Neuronal stem cell (in vitro differentiated cells): ENCODE results near the gene GORASP2.

Experiments
- DNase-seq: peaks from one replicate; pipeline ENCODE4 v3.0.0-alpha.2; 2013; ENCODE audit warnings: low spot score
- H2AFZ ChIP-seq: one replicate; pipeline ENCODE4 v1.6.1; 2013; ENCODE audit warnings: mild to moderate bottlenecking, low read length, inconsistent platforms
- H2AK5ac ChIP-seq: 2 replicates; pipeline ENCODE4 v1.6.1; 2013; ENCODE audit warnings: low read depth, mild to moderate bottlenecking, inconsistent platforms, low read length, moderate library complexity, mixed read lengths
- H2BK120ac ChIP-seq: 2 replicates; pipeline ENCODE4 v1.6.1; 2013; ENCODE audit warnings: low read depth, mild to moderate bottlenecking, inconsistent platforms, low read length, moderate library complexity, mixed read lengths
- H2BK12ac ChIP-seq: one replicate; pipeline ENCODE4 v1.6.1; 2013; ENCODE audit warnings: low read length, inconsistent platforms
- H2BK15ac ChIP-seq: 2 replicates; pipeline ENCODE4 v1.6.1; 2013; ENCODE audit warnings: mild to moderate bottlenecking, low read length, inconsistent platforms, mixed read lengths
- H2BK5ac ChIP-seq: one replicate; pipeline ENCODE4 v1.6.1; 2013; ENCODE audit warnings: inconsistent platforms, mild to moderate bottlenecking, low read length, moderate library complexity
- H3K14ac ChIP-seq: one replicate; pipeline ENCODE4 v1.6.1; 2013; ENCODE audit warnings: low read length, inconsistent platforms
- H3K18ac ChIP-seq: 2 replicates; pipeline ENCODE4 v1.6.1; 2013; ENCODE audit warnings: low read length, inconsistent platforms
- H3K23ac ChIP-seq: 2 replicates; pipeline ENCODE4 v1.6.1; 2013; ENCODE audit warnings: low read depth, mild to moderate bottlenecking, mixed read lengths, low read length, inconsistent platforms; ENCODE audit not compliant: poor library complexity
- H3K27ac ChIP-seq: replicated peaks from 3 replicates; pipeline ENCODE4 v1.5.1; 2013; ENCODE audit warnings: low read length, inconsistent platforms
- H3K27me3 ChIP-seq, 3 experiments: 2 replicates each; pipeline ENCODE4 v1.6.1; 2013; ENCODE audit warnings: low read length in 3 of 3, mild to moderate bottlenecking in 2 of 3, inconsistent platforms in 1 of 3, low read depth in 1 of 3, mixed read lengths in 1 of 3, moderate library complexity in 1 of 3; ENCODE audit not compliant: control insufficient read depth in 3 of 3, insufficient read depth in 3 of 3
- H3K36me3 ChIP-seq, 2 donors: replicated peaks in 1 of 2; 2 replicates each; pipeline ENCODE4 v1.6.1; 2013; ENCODE audit warnings: low read length in 2 of 2; ENCODE audit not compliant: control insufficient read depth in 2 of 2, insufficient read depth in 2 of 2
- H3K4ac ChIP-seq: 2 replicates; pipeline ENCODE4 v1.6.1; 2013; ENCODE audit warnings: inconsistent platforms, mild to moderate bottlenecking, low read length, moderate library complexity
- H3K4me1 ChIP-seq, 2 donors: 1 replicate in 1 of 2; 2 replicates in 1 of 2; pipeline ENCODE4 v1.6.1; 2013; ENCODE audit warnings: low read length in 2 of 2, low read depth in 1 of 2; ENCODE audit not compliant: control insufficient read depth in 2 of 2, insufficient read depth in 1 of 2
- H3K4me2 ChIP-seq: one replicate; pipeline ENCODE4 v1.6.1; 2013; ENCODE audit warnings: mild to moderate bottlenecking, low read length, inconsistent platforms; ENCODE audit not compliant: insufficient read depth, poor library complexity, severe bottlenecking
- H3K4me3 ChIP-seq, 2 donors: 2 replicates each; pipeline ENCODE4 v1.5.1; 2013; ENCODE audit warnings: low read length in 2 of 2, mild to moderate bottlenecking in 2 of 2, inconsistent platforms in 1 of 2, moderate library complexity in 1 of 2
- H3K79me1 ChIP-seq: one replicate; pipeline ENCODE4 v1.6.1; 2013; ENCODE audit warnings: low read depth, mild to moderate bottlenecking, inconsistent platforms, low read length, moderate library complexity
- H3K9ac ChIP-seq: one replicate; pipeline ENCODE4 v1.6.1; 2013; ENCODE audit warnings: mild to moderate bottlenecking, low read depth, low read length, inconsistent platforms; ENCODE audit not compliant: poor library complexity
- H3K9me3 ChIP-seq, 2 donors: replicated peaks in 1 of 2; 2 replicates each; pipeline versions ENCODE3 to v1.6.1; 2013; ENCODE audit warnings: low read length in 2 of 2, mild to moderate bottlenecking in 2 of 2, inconsistent platforms in 1 of 2, low read depth in 1 of 2, mixed read lengths in 1 of 2, moderate library complexity in 1 of 2; ENCODE audit not compliant: control insufficient read depth in 2 of 2, insufficient read depth in 1 of 2
- H4K8ac ChIP-seq: one replicate; pipeline ENCODE4 v1.6.1; 2013; ENCODE audit warnings: low read depth, mild to moderate bottlenecking, inconsistent platforms, low read length, moderate library complexity
- H4K91ac ChIP-seq: one replicate; pipeline ENCODE4 v1.6.1; 2013; ENCODE audit warnings: low read length, low read depth, mild to moderate bottlenecking, inconsistent platforms; ENCODE audit not compliant: poor library complexity
- WGBS, 2 donors: extraction: QIAGEN DNeasy Blood & Tissue Kit; methylation state at CpG; one replicate each; pipeline ENCODE4 v1.1.7; 2013; ENCODE audit warnings: missing lambda C conversion rate in 2 of 2, mixed read lengths in 1 of 2; ENCODE audit not compliant: insufficient read length in 2 of 2, insufficient replicate concordance in 1 of 2; ENCODE audit errors: extremely low coverage in 2 of 2; 5-methylcytosine and 5-hydroxymethylcytosine counted together

Gene GORASP2

DNA sequence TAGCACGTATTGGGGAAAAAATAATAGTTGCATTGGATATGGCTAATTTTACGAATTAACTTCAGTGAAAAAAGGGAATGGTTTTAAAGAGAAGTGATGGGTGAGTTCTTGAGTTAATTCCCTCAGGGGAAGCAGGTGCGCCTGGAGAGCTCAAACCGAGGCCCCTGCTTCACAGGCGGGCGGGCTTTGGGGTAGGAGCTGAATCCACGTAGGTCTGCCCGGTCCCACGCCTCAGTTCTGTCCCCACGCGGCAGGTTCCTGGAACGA, 44.1 kb downstream of the GORASP2 start:
- H2BK120ac ChIP-seq = no peak overlapping the region

DNA sequence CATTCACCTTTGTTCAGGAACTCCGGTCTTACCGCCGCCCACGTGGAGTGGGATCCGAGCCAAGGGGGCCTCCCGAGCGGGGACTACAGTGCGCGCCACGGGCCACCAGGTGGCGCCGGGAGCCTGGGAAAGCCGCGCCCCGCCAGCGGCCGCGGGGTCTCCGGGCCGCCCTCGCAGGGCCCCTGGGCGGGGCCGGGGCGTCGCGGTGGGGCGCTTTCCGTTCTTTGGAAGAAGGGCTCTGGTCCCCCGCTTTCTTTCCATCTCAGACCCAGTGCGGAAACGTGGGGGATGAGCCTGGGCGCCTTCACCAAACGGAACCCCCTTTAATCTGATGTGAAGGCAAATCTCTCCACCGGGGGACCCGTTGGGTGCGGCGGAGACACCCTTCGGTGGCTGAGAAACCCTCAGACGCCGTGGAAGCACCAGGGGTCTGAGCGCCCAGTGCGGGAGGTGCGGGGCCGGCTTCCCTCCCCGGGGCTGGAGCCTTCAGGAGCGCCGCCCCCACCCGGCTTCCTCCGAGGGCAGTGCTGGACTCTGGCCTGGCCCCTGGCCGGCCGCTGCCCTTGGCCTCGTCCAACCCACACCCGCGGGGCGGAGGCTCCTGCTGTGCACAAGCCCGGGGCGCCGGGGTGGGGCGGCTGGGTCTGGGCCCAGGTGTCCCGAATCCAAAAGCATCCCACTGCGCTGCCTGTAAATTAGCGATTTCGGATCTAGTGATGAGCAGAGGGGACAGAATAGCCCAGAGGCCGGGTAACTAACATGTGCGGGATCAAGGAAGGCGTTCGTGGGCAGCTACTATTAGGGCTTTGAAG, 44.6 kb downstream of the GORASP2 start:
- Histone ChIP-seq H2BK120ac (peak overlapping the region; percentile 14), H3K4me2 (peak overlapping the region; percentile 67), H3K14ac (peak overlapping the region; percentile 77), H2AFZ (peak overlapping the region; percentile 99), H3K4me1 (no peaks in the 10 kb centered on the region), H2BK5ac (no peak overlapping the region), H3K4ac (peak overlapping the region; percentile 56), H3K18ac (peak overlapping the region; percentile 97), H3K9ac (peak overlapping the region; percentile 56), H4K91ac (no peak overlapping the region), H4K8ac (no peak overlapping the region), H3K27ac (no peak overlapping the region), H3K4me3 (peak overlapping the region; percentile 34 to 70), H3K9me3 (no peaks in the 10 kb centered on the region), H3K36me3 (peaks cover 0 to 4% of the 10 kb centered on the region in 2 donors), H3K79me1 (no peaks in the 10 kb centered on the region), H2BK12ac (peak overlapping the region; percentile 2), H3K27me3 (no peaks in the 10 kb centered on the region), H2AK5ac (peak overlapping the region; percentile 58), H2BK15ac (peak overlapping the region; percentile 86), H3K23ac (peak overlapping the region; percentile 75)
- DNase-seq = peak; percentile 79
- no CpG with 5 or more reads among the region's 67 CpGs for WGBS, 2 donors

More for the DNA sequence above, 44.1 kb downstream of the GORASP2 start:
- H4K8ac ChIP-seq = no peak overlapping the region
- H3K14ac ChIP-seq = no peak overlapping the region
- no peak overlapping the region for H2BK15ac ChIP-seq
- peak overlapping the region; percentile 67 for H3K4me2 ChIP-seq
- H3K79me1 ChIP-seq = no peaks in the 10 kb centered on the region
- no peak overlapping the region for H3K9ac ChIP-seq
- H3K27me3 ChIP-seq = no peaks in the 10 kb centered on the region
- H2AK5ac ChIP-seq = no peak overlapping the region
- H3K9me3 ChIP-seq = no peaks in the 10 kb centered on the region
- H3K23ac ChIP-seq = peak overlapping the region; percentile 75
- H2AFZ ChIP-seq = peak overlapping the region; percentile 99
- no peak overlapping the region for H2BK12ac ChIP-seq
- H2BK5ac ChIP-seq = no peak overlapping the region
- no peak overlapping the region for H3K4ac ChIP-seq
- no peaks in the 10 kb centered on the region for H3K4me1 ChIP-seq
- H4K91ac ChIP-seq = no peak overlapping the region
- DNase-seq = no peak
- peak overlapping the region; percentile 6 for H3K18ac ChIP-seq
- H3K27ac ChIP-seq = no peak overlapping the region
- WGBS, 2 donors = no CpG with 5 or more reads among the region's 12 CpGs
- H3K36me3 ChIP-seq = peaks cover 0 to 9% of the 10 kb centered on the region in 2 donors
- H3K4me3 ChIP-seq = peak overlapping the region in 1 of 2 donors; percentile 25

DNA sequence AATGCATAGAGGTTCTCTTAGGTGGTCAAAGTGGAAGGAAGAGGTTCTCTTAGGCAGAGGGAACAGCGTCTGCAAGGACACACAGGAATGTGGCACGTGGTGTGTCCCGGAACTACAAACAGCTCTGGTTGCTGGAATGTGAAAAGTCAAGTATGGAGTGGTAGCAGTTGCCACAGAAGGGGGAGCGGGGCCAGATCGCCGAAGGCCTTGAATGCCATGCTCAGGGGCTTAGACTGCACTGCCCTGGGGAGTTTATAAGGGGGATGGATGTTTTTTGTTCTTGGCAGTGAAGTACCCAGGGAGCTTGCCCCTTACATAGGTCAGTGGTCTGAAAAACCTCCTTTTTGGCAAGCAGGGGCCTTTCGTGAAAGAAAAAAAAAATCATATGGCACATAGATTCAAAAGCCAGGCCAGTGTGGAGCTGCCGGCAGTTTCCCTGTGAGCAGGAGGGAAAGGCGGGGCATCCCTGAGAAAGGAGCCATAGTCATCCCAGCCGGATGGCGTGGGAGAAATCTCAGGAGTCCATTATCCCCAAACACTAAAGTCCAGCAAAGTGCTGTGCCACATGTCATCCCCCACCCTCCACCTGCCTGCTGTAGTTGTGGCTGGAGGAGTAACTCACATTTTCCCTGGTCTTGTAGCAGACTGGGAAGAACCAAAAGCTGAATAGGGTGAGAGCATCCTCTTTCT, 45.4 kb downstream of the GORASP2 start:
- Histone ChIP-seq H3K4me2 (no peak overlapping the region), H2BK120ac (no peak overlapping the region), H3K18ac (peak overlapping the region; percentile 97), H3K9ac (no peak overlapping the region), H4K91ac (no peak overlapping the region), H2AFZ (peak overlapping the region; percentile 99), H3K27ac (no peak overlapping the region), H2AK5ac (peak overlapping the region; percentile 58), H3K36me3 (no peaks in the 10 kb centered on the region), H3K23ac (no peak overlapping the region), H2BK12ac (no peak overlapping the region), H2BK5ac (no peak overlapping the region), H3K9me3 (no peaks in the 10 kb centered on the region), H3K27me3 (no peaks in the 10 kb centered on the region), H3K4me3 (no peak overlapping the region), H3K4me1 (no peaks in the 10 kb centered on the region), H2BK15ac (peak overlapping the region; percentile 86), H3K4ac (no peak overlapping the region), H3K79me1 (no peaks in the 10 kb centered on the region), H3K14ac (no peak overlapping the region), H4K8ac (no peak overlapping the region)
- DNase-seq = no peak
- WGBS, 2 donors = no CpG with 5 or more reads among the region's 11 CpGs
